Esophagus muscularis mucosa (tissue), 4 donors: ENCODE results near the gene KIAA0825. TPM values are rescaled to one million over a fixed set of nuclear protein-coding genes. Genes with fewer than 3 reads are reported as not detected.

Experiments used
- DNase-seq: peaks from one replicate; pipeline ENCODE4 v3.0.0-alpha.2; 2017; ENCODE audit errors: extremely low spot score
- H3K27ac ChIP-seq, 4 donors: fragments of 200-600 bp; sonication (generic); replicated peaks in 1 of 4; 1 replicate in 3 of 4; 2 replicates in 1 of 4; pipeline ENCODE4 v1.5.1; 2016 to 2019; ENCODE audit warnings: mild to moderate bottlenecking in 1 of 4
- H3K27me3 ChIP-seq, 4 donors: fragments of 200-600 bp; sonication (generic); one replicate each; pipeline versions ENCODE4 v1.5.1 to v1.6.0; 2016 to 2019
- H3K36me3 ChIP-seq, 4 donors: fragments of 200-600 bp; sonication (generic); one replicate each; pipeline ENCODE4 v1.5.1; 2016 to 2019
- H3K4me1 ChIP-seq, 4 donors: fragments of 200-600 bp; sonication (generic); one replicate each; pipeline ENCODE4 v1.5.1; 2016 to 2019
- H3K4me3 ChIP-seq, 4 donors: fragments of 200-600 bp; sonication (generic); 1 replicate in 2 of 4; 2 replicates in 2 of 4; pipeline ENCODE4 v1.5.1; 2016 to 2019; ENCODE audit warnings: mild to moderate bottlenecking in 4 of 4, moderate library complexity in 1 of 4
- H3K9me3 ChIP-seq, 4 donors: fragments of 200-600 bp; sonication (generic); 1 replicate in 3 of 4; 2 replicates in 1 of 4; pipeline ENCODE4 v1.5.1; 2016 to 2019
- EP300 ChIP-seq: sonication (generic); formaldehyde crosslinking; IDR thresholded peaks from one replicate; pipeline ENCODE4 v1.6.1; 2017; ENCODE audit warnings: antibody characterized with exemption
- POLR2A ChIP-seq: fragments of 450-650 bp; IDR thresholded peaks from one replicate; pipeline ENCODE4 v1.6.1; 2017; ENCODE audit warnings: antibody characterized with exemption, moderate library complexity, mild to moderate bottlenecking, low read depth
- POLR2AphosphoS5 ChIP-seq, 2 donors: sonication (generic); formaldehyde crosslinking; IDR thresholded peaks; one replicate each; pipeline ENCODE4 v1.6.1; 2017; ENCODE audit warnings: antibody characterized with exemption in 2 of 2
- WGBS: methylation state at CpG from one replicate; pipeline ENCODE4 v1.1.5; 2018; 5-methylcytosine and 5-hydroxymethylcytosine counted together
- intact Hi-C: fragments of 100-400 bp; cut with DNase I; formaldehyde crosslinking; loops from one replicate; pipeline ENCODE4 v1.15.1; 2023
- total RNA-seq, 4 donors: library from RNA; depleted of rRNA; stranded (reverse); fragments of >200 nt; gene quantifications; one replicate each; pipeline versions ENCODE4 v1.1.0 to v1.2.1, GENCODE V29; 2016
- TF ChIP-seq, protein P1 (sequence below), 3 experiments: fragments of 200-600 bp in 2 of 3; fragments of 450-650 bp in 1 of 3; sonication (generic) in 2 of 3; IDR thresholded peaks; one replicate each; pipeline ENCODE4 v1.5.1; 2017 to 2019; ENCODE audit warnings: antibody characterized with exemption in 3 of 3, mild to moderate bottlenecking in 2 of 3, moderate library complexity in 1 of 3

The KIAA0825 gene, protein sequence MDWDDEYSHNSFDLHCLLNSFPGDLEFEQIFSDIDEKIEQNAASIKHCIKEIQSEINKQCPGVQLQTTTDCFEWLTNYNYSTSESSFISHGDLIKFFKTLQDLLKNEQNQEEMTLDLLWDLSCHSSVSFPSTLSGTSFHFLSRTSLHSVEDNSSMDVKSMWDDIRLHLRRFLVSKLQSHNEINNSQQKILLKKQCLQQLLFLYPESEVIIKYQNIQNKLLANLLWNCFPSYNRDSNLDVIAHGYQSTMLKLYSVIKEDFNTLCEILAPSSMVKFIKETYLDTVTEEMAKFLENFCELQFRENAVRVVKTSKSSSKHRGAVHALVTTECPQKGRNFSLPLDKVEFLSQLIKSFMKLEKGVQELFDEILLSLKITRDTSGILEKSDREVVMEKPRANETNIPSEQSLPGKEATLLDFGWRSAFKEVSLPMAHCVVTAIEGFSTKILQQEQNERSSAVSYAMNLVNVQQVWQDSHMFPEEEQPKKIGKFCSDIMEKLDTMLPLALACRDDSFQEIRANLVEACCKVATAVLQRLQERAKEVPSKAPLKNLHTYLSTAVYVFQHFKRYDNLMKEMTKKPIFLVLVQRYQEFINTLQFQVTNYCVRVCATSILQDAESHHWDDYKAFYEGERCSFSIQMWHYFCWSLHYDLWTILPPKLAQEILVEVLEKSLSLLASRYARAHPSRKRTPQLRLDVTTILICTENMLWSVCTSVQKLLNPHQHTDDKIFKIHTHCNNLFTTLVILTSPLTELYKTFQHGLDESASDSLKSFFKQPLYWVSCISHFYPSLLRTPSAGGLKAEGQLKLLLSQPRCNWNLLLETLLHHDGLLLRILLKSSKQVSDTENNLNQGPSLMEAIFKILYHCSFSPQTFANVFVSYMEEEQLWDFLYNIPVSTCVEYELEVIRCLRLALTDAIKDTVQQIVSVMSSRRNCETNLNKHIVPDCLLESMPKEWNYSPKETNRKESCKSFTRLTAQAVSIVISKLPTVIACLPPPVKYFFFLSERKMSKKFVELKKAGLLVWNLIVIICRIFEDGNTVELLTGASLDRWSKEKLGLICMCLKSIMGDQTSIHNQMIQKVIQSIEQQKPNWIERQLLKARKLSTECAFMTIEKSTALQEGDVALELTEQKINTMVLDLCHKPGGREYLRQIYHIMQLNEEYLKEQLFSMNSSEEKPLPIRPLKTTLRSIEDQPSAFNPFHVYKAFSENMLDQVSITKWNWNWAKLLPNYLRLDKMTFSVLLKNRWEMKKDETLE (N-terminal part only)
- total RNA-seq: 1 to 10 TPM; 2.3 to 4.2 (median 2.9) TPM

DNA sequence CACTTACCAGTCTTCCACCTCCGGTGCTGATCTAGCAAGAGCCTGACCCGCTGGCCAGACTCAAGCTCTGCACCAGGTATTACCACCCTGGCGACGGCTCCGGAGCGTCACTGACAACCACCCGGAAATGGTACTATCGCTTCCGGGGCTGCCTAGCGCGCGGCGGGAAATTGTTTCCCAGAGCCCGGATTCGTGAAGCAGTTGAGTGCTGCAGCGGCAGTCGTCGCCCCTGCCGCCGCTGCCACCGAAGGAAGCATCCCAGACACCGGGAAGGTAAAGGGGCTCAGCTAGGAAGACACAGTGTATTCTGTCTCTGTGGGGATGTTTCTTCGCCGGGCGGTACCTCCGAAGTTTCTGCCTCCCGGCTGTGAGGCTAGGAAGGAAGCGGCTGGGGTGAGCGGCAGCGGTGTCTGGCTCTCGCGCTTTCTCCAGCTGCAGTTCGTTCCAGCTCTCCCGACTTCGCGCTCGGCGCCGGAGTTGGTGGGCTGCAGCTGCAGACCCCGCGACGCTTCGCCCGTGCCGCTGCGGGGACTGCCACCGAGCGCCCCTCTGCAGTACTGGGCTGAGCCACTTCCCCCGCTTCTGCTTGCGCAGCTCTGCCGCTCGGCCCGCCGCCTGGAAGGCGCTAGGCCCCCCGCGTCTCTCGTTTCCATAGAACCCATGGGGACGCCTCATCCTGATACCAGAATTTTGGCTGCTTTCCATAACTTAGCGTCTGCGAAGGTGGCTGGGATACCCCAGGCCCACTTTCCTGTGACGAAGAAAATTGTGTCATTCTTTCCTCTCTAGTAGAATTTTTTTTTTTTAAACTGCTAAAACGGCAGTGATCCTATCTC, at the start of gene KIAA0825, which contains the start of gene SLF1:
TSS of gene KIAA0825 (minus strand) at position 112 of the 836 bp plus-strand sequence. CDS start 81,478 bp downstream, outside the sequence.
TSS of gene SLF1 (plus strand) at position 177 of the 836 bp plus-strand sequence. CDS start 10,142 bp downstream, outside the sequence.
- intact Hi-C loops: no loop called here
- peak; percentile 97 for DNase-seq
- Histone ChIP-seq H3K27me3 (no peaks in the 10 kb centered on the region), H3K27ac (peak within 1 kb of the TSS; percentile 61 to 83 (median 68)), H3K4me1 (peaks cover 15 to 29% (median 19%) of the 10 kb centered on the region in 4 donors), H3K9me3 (no peaks in the 10 kb centered on the region), H3K4me3 (peak within 1 kb of the TSS; percentile 69 to 88 (median 72)), H3K36me3 (no peaks in the 10 kb centered on the region)
- under 1% methylated on average over 31 of the region's 63 CpGs for WGBS
- TF ChIP-seq POLR2AphosphoS5 (IDR thresholded peaks at IDR 0.05) (peak; percentile 62 to 83), EP300 (no peak)
- TF ChIP-seq, protein P1, sequence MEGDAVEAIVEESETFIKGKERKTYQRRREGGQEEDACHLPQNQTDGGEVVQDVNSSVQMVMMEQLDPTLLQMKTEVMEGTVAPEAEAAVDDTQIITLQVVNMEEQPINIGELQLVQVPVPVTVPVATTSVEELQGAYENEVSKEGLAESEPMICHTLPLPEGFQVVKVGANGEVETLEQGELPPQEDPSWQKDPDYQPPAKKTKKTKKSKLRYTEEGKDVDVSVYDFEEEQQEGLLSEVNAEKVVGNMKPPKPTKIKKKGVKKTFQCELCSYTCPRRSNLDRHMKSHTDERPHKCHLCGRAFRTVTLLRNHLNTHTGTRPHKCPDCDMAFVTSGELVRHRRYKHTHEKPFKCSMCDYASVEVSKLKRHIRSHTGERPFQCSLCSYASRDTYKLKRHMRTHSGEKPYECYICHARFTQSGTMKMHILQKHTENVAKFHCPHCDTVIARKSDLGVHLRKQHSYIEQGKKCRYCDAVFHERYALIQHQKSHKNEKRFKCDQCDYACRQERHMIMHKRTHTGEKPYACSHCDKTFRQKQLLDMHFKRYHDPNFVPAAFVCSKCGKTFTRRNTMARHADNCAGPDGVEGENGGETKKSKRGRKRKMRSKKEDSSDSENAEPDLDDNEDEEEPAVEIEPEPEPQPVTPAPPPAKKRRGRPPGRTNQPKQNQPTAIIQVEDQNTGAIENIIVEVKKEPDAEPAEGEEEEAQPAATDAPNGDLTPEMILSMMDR (IDR thresholded peaks at IDR 0.05): peak in 1 of 3 experiments; percentile 2

DNA sequence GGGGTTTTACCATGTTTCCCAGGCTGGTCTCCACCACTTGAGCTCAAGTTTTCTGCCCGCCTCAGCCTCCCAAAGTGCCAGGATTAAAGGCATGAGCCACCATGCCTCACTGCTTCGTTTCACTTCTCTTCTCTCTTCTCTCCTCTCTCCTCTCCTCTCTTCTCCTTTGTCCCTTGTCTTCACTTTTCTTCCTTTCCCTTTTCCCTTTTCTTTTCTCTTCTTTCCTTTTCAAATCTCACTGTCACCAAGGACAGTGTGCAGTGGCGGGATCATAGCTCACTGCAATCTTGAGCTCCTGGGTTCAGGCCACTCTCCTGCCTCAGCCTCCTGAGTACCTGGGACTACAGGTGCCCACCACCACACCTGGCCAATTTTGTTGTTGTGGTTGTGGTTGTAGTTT, 49.5 kb upstream of the KIAA0825 start:
- Histone ChIP-seq H3K4me1 (no peaks in the 10 kb centered on the region), H3K36me3 (peaks cover 6 to 38% (median 15%) of the 10 kb centered on the region in 4 donors), H3K9me3 (no peaks in the 10 kb centered on the region), H3K27me3 (no peaks in the 10 kb centered on the region), H3K4me3 (no peak overlapping the region), H3K27ac (no peak overlapping the region)
- TF ChIP-seq POLR2A (no peak), POLR2AphosphoS5 (IDR thresholded peaks at IDR 0.05) (no peak), EP300 (no peak)
- TF ChIP-seq, protein P1 (IDR thresholded peaks at IDR 0.05): no peak
- 76% methylated on average over 3 of the region's 3 CpGs for WGBS
- DNase-seq: no peak
- intact Hi-C loops: no loop called here

DNA sequence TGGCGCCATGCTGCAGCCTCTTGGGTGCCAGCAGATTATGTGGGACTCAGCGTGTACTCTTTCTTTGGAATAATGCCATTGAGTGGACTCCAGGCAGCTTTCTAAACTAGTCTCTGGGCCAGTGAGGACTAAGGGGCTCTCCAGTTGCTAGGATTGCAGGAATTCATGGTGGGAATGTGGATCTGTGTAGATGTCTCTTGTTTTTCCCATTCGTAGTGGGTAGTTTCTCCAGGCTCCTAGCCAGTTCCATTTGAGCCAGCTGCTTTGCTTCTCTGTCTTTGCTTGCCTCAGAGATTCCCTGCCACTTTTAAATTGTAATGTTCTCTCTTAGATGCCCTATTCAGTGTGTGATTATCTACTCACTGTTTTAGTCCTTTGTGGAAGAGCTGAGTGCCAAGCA, 42.7 kb upstream of the KIAA0825 start:
- TF ChIP-seq EP300: no peak
- Histone ChIP-seq H3K36me3 (peaks cover 6 to 43% (median 24%) of the 10 kb centered on the region in 4 donors), H3K4me3 (no peak overlapping the region), H3K9me3 (peaks cover 0 to 13% (median 5%) of the 10 kb centered on the region in 4 donors), H3K4me1 (no peaks in the 10 kb centered on the region), H3K27ac (no peak overlapping the region), H3K27me3 (no peaks in the 10 kb centered on the region)
- no peak for DNase-seq
- WGBS: 92% methylated on average over 3 of the region's 3 CpGs
- intact Hi-C loops: no loop called here

DNA sequence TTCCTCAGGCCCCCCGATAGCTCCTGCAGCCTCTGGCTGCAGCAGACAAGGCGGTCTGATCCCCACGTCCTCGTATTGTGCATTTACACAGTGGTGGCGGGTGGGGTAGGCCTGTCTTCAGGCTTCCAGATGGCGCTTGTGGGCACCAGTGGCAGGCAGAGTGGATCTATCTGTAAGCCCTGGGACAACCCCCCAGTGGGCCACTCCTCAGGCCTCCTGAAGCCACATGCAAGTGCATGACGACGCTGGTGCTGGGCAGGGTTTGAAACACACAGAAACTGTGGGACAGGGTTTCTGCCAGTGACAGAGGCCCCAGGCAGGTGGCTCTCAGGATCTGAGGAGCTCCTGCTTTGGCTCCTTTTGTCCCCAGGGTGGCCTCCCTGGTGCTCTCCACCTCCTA, 42.1 kb upstream of the KIAA0825 start:
- no CpG with 5 or more reads among the region's 8 CpGs for WGBS
- H3K4me1 ChIP-seq: no peaks in the 10 kb centered on the region

More for the DNA sequence above, 42.1 kb upstream of the KIAA0825 start:
- Histone ChIP-seq H3K36me3 (peaks cover 6 to 41% (median 23%) of the 10 kb centered on the region in 4 donors), H3K9me3 (peaks cover 0 to 17% (median 5%) of the 10 kb centered on the region in 4 donors), H3K4me3 (no peak overlapping the region), H3K27ac (no peak overlapping the region), H3K27me3 (no peaks in the 10 kb centered on the region)
- TF ChIP-seq EP300 (no peak), POLR2A (no peak), POLR2AphosphoS5 (IDR thresholded peaks at IDR 0.05) (no peak)
- TF ChIP-seq, protein P1 (IDR thresholded peaks at IDR 0.05): no peak
- intact Hi-C loops: no loop called here
- no peak for DNase-seq
